GM12878 (cell line): Measurements from ENCODE around the gene CCDC141. TPM values are rescaled to one million over a fixed set of nuclear protein-coding genes. Genes with fewer than 3 reads are reported as not detected.
"Not testable (repeated sequence)": the region's sequence is repeated elsewhere in the genome, so short reads cannot be mapped to it uniquely, and the experiment has no call there.

Source experiments
- ATAC-seq: fragments of 200-7000 bp; cut with Tn5 transposase; 3 replicates; pipeline ENCODE4 v1.9.1; 2020; ENCODE audit warnings: mild to moderate bottlenecking, moderate library complexity
- BruUV-seq: library from RNA; stranded (reverse); fragments of 400-500 nt; replicated peaks from 2 replicates; lab custom pipeline; 2021; lab: Mats Ljungman, UMichigan
- CTCF ChIA-PET: fragments of 300-600 bp; sonication (Branson Sonifier 250); formaldehyde crosslinking; extraction: SDS; loops from one replicate; lab custom pipeline; 2021; ENCODE audit warnings: inconsistent platforms; lab: Yijun Ruan, JAX
- POLR2A ChIA-PET: fragments of 350-600 bp; formaldehyde crosslinking; extraction: SDS; loops from one replicate; lab custom pipeline; 2021; ENCODE audit warnings: inconsistent platforms; lab: Charles Lee
- RAD21 ChIA-PET: fragments of 300-600 bp; sonication (Branson Sonifier 250); formaldehyde crosslinking; loops from one replicate; lab custom pipeline; 2023; ENCODE audit warnings: antibody characterized with exemption; ENCODE audit not compliant: unreplicated experiment; lab: Charles Lee
- SMC1A ChIA-PET: fragments of 300-600 bp; sonication (Branson Sonifier 250); formaldehyde crosslinking; loops from one replicate; lab custom pipeline; 2023; ENCODE audit not compliant: unreplicated experiment, uncharacterized antibody; lab: Charles Lee
- DNase-seq: peaks from one replicate; pipeline ENCODE4 v3.0.0-alpha.2; 2011; ENCODE audit warnings: low read depth, low spot score
- FAIRE-seq: peaks from 3 replicates; lab custom pipeline; 2011; peaks lifted over from hg19 to GRCh38; lab: Jason Lieb, UNC
- H2AFZ ChIP-seq: 2 replicates; pipeline ENCODE4 v1.6.0; 2011; ENCODE audit warnings: low read depth, low read length, control low read depth; ENCODE audit not compliant: control insufficient read depth
- H3K27ac ChIP-seq: 2 replicates; pipeline ENCODE4 v1.5.1; 2011; ENCODE audit warnings: control low read depth; ENCODE audit not compliant: control insufficient read depth, insufficient read depth
- H3K27me3 ChIP-seq, 2 experiments: replicated peaks in 1 of 2; 2 replicates each; pipeline versions ENCODE4 v1.6.0 to v1.6.1; 2011; ENCODE audit warnings: low read length in 1 of 2; ENCODE audit not compliant: control insufficient read depth in 2 of 2, insufficient read depth in 2 of 2
- H3K36me3 ChIP-seq, 2 experiments: 2 replicates each; pipeline ENCODE4 v1.5.1; 2011; ENCODE audit warnings: low read length in 1 of 2; ENCODE audit not compliant: control insufficient read depth in 2 of 2, insufficient read depth in 2 of 2
- H3K4me1 ChIP-seq: 2 replicates; pipeline ENCODE4 v1.6.1; 2011; ENCODE audit warnings: mild to moderate bottlenecking, low read length, moderate library complexity, mixed read lengths; ENCODE audit not compliant: control insufficient read depth, insufficient read depth
- H3K4me2 ChIP-seq: 2 replicates; pipeline ENCODE4 v1.6.0; 2011; ENCODE audit warnings: control low read depth; ENCODE audit not compliant: control insufficient read depth, insufficient read depth
- H3K4me3 ChIP-seq: fragments of 200-600 bp; sonication (generic); 2 replicates; pipeline ENCODE4 v1.5.1; 2016
- H3K79me2 ChIP-seq: 2 replicates; pipeline ENCODE4 v1.6.0; 2011; ENCODE audit warnings: low read length; ENCODE audit not compliant: control insufficient read depth, insufficient read depth
- H3K9ac ChIP-seq: 2 replicates; pipeline ENCODE4 v1.8.0; 2011; ENCODE audit warnings: low read length, control low read depth, mixed read lengths; ENCODE audit not compliant: control insufficient read depth, insufficient read depth
- H3K9me3 ChIP-seq: replicated peaks from 3 replicates; pipeline ENCODE4 v1.5.1; 2011; ENCODE audit warnings: mild to moderate bottlenecking, low read length; ENCODE audit not compliant: control insufficient read depth, insufficient read depth
- H4K20me1 ChIP-seq: 2 replicates; pipeline ENCODE4 v1.6.0; 2011; ENCODE audit not compliant: control insufficient read depth, insufficient read depth
- CEBPZ ChIP-seq: fragments of 150-350 bp; IDR thresholded peaks from 2 replicates; pipeline ENCODE4 v1.6.1; 2016; ENCODE audit warnings: low read depth, low read length
- CHD1 ChIP-seq: IDR thresholded peaks from 2 replicates; pipeline ENCODE4 v1.6.1; 2012; ENCODE audit warnings: low read depth, low read length, improper control_type of control experiment
- CHD4 ChIP-seq: fragments of 200-600 bp; sonication (generic); IDR thresholded peaks from 2 replicates; pipeline ENCODE4 v1.6.1; 2016; ENCODE audit warnings: mild to moderate bottlenecking
- WRNIP1 ChIP-seq: IDR thresholded peaks from 2 replicates; pipeline ENCODE4 v1.6.1; 2011; ENCODE audit warnings: low read depth, low read length, improper control_type of control experiment, borderline replicate concordance
- ZNF274 ChIP-seq: IDR thresholded peaks from one replicate; pipeline ENCODE4 v1.8.0; 2011; ENCODE audit not compliant: insufficient read length, insufficient read depth
- WGBS: methylation state at CpG from one replicate; pipeline ENCODE4 v1.1.6; 2016; ENCODE audit warnings: low lambda C conversion rate; ENCODE audit not compliant: insufficient replicate concordance, insufficient coverage; ENCODE audit errors: missing lambda C conversion rate; 5-methylcytosine and 5-hydroxymethylcytosine counted together
- in situ Hi-C: fragments of 300-500 bp; cut with MboI; formaldehyde crosslinking; loops from 9 replicates; pipeline ENCODE4 v1.14.3; 2018; ENCODE audit warnings: mixed read lengths
- intact Hi-C: fragments of 100-400 bp; cut with micrococcal nuclease; formaldehyde crosslinking; loops from one replicate; pipeline ENCODE4 v1.14.2; 2022; ENCODE audit not compliant: unreplicated experiment
- polyA plus RNA-seq, 11 experiments: library from polyadenylated mRNA; depleted of rRNA in 4 of 11; unstranded in 6 of 11; stranded (reverse) in 5 of 11; fragments of >200 nt; fragmentation: Nextera tagmentation in 4 of 11; fragmentation: Illumina TruSeq in 1 of 11; extraction: Ambion mirVana in 4 of 11; extraction: Trizol in 1 of 11; gene quantifications; 1 replicate in 1 of 11; 2 replicates in 10 of 11; pipeline versions ENCODE4 v1.2.1 to v1.2.3, GENCODE V29; 2011 to 2016; ENCODE audit warnings: inconsistent platforms in 2 of 11, missing spikeins in 2 of 11, low read depth in 1 of 11
- total RNA-seq, 4 experiments: library from RNA; depleted of rRNA in 3 of 4; stranded (reverse); fragments of >200 nt in 3 of 4; fragmentation: Illumina TruSeq in 1 of 4; extraction: Trizol in 1 of 4; gene quantifications; 2 replicates each; pipeline versions ENCODE4 v1.2.1 to v1.2.3, GENCODE V29; 2013 to 2021

CCDC141 gene
- total and polyA plus RNA-seq, 10 of the 15 experiments (the other 5 are each of a cell fraction or from before 2014, with no cell fraction given): 0.84 to 12.5 (median 3.6) TPM

GRCh38 chr2:179057737-179058136, 7.8 kb upstream of the CCDC141 start (continued):
- no peak for TF ChIP-seq CEBPZ
- no peak for TF ChIP-seq WRNIP1
- TF ChIP-seq CHD4: no peak
- TF ChIP-seq CHD1: no peak
- no peak for TF ChIP-seq ZNF274

DNA sequence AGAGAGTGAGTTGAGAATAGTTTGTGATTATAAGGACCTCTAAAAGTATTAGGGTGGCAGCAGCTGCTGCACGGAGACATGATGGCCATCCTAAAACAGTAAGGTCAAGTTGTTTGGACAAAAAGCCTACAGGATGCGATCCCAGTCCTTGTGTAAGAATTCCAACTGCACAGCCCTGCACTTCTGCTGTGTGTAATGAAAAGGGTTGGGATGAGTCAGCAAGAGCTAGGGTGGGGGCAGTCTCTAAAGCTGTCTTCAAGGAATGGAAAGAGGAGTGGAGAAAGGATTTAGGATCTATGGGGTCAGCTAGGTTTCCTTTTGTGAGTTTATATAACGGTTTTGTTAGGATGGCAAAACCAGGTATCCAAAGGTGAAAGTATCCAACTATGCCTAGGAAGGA, 3.6 kb upstream of the CCDC141 start:
- H3K27ac ChIP-seq, ATAC-seq, DNase-seq, BruUV-seq, intact Hi-C loops, H3K79me2 ChIP-seq, H3K9ac ChIP-seq, H4K20me1 ChIP-seq, H3K27me3 ChIP-seq, H3K4me2 ChIP-seq, FAIRE-seq, H3K36me3 ChIP-seq, H3K9me3 ChIP-seq, RAD21 ChIA-PET, in situ Hi-C loops, H2AFZ ChIP-seq, POLR2A ChIA-PET, H3K4me3 ChIP-seq: not testable (repeated sequence)
- H3K4me1 ChIP-seq: peaks cover 22% of the 10 kb centered on the region
- ChIA-PET CTCF (interaction anchor here (1.7 kb wide), 1 partner anchor 34 kb away, joined by 3 read pairs; no protein-coding TSS in a partner anchor), SMC1A (interaction anchor here (6.4 kb wide), 1 partner anchor 31 kb away, joined by 89 read pairs; no protein-coding TSS in a partner anchor)
- 80% methylated on average over 3 of the region's 3 CpGs for WGBS
